C4-2B (cell line): ENCODE measurements around the gene C6orf52.

Source experiments
- ZFX ChIP-seq: fragments of 450-650 bp; IDR thresholded peaks from 2 replicates; pipeline ENCODE4 v1.6.1; 2017
- TF ChIP-seq, protein P1 (sequence below): fragments of 450-650 bp; conservative IDR thresholded peaks from 2 replicates; pipeline ENCODE4 v1.5.1; 2017; ENCODE audit warnings: mild to moderate bottlenecking

DNA sequence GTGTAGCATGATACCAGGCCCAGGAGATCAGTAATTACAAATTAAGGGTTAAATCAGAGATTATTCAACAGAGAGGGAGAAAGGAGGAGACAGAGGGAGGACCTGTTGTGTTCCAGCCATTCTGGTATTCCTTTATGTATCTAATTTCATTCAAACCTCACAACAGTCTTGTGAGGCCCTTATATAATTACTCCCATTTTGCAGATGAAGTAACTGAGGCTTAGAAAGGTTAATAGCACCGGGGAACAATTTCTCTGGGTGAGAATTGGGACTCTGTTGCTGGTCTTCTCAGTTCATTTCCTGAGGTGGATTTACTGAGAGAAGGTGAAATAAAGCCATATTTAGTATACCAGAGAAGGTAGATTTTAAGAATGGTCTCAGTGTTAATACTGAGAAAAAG is 66.6 kb downstream of the C6orf52 start:
- TF ChIP-seq, protein P1, sequence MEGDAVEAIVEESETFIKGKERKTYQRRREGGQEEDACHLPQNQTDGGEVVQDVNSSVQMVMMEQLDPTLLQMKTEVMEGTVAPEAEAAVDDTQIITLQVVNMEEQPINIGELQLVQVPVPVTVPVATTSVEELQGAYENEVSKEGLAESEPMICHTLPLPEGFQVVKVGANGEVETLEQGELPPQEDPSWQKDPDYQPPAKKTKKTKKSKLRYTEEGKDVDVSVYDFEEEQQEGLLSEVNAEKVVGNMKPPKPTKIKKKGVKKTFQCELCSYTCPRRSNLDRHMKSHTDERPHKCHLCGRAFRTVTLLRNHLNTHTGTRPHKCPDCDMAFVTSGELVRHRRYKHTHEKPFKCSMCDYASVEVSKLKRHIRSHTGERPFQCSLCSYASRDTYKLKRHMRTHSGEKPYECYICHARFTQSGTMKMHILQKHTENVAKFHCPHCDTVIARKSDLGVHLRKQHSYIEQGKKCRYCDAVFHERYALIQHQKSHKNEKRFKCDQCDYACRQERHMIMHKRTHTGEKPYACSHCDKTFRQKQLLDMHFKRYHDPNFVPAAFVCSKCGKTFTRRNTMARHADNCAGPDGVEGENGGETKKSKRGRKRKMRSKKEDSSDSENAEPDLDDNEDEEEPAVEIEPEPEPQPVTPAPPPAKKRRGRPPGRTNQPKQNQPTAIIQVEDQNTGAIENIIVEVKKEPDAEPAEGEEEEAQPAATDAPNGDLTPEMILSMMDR: no peak
- no peak for TF ChIP-seq ZFX
